ENCODE measurements around the gene STRA6. TPM values are rescaled to one million over a fixed set of nuclear protein-coding genes. Genes with fewer than 3 reads are reported as not detected.

Gene STRA6
- total RNA-seq, 4 donors from 2014 or later, result 0.12 TPM; not detected in 3

DNA sequence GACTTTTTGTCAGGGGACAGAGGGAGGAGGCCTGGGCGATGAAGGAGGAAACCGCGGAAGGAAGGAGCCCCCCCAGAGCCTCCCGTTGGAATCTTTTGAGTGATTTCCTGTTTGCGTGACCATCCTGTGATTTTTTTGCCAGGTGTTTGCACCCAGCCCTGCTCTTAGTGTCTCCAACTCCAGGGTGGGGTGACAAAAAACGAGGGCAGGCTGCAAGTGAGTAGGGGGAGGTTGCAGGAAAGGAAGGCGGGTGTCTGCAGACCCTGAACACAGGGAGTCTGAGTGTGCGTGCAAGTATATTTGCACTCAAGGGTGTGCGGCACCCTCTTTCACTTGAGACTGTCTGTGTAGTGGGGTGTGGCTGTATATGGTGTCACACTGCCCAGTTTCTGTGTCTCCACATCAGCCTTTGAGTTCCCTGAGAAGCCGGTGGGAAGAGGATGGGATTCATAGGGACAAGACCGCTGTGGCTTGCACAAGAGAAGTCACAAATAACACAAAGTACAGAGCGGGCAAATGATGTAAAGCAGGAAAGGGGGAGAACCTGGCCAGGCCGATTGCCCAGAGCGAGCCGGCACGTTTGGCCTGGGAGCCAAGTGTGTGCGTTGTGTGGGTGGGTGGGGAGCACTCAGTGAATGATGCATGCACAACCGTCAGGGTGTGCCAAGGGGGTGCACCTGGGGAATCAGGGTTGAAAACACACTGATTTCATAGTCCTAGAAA lies 65.6 kb downstream of the STRA6 start:
- no peak for TF ChIP-seq EP300 (IDR thresholded peaks at IDR 0.05)
- Histone ChIP-seq H3K27me3 (peaks cover 79% of the 10 kb centered on the region), H3K27ac (peak overlapping the region in 3 of 4 donors; percentile 74 to 85 (median 77)), H3K36me3 (no peaks in the 10 kb centered on the region), H3K4me1 (peaks cover 0 to 51% (median 15%) of the 10 kb centered on the region in 3 donors), H3K9me3 (peaks cover 0 to 16% (median 0%) of the 10 kb centered on the region in 3 donors), H3K4me3 (peak overlapping the region; percentile 25 to 59)
- no peak for ATAC-seq
- 23 to 24% methylated on average over 7 to 17 of the region's 18 CpGs for WGBS, 2 donors (ENCODE audit: low coverage in 1 of 2)

DNA sequence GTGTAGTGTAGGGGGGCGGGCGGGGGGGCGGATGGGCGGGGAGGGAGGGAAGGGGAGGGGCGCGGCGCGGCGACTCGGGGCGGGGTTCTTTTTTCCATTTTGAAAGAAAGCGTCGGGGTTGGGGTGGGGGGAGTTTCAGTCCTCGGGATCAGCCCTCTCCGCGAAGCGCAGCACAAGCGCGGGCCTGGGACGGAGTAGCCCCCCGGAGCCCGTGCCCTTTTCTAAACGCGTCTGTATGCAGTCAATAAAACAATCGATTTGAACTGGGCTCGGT lies 66.1 kb downstream of the STRA6 start:
- H3K4me1 ChIP-seq, result peaks cover 0 to 51% (median 15%) of the 10 kb centered on the region in 3 donors
- H3K27me3 ChIP-seq, result peaks cover 84% of the 10 kb centered on the region
- peak overlapping the region in 3 of 4 donors; percentile 74 to 85 (median 77) for H3K27ac ChIP-seq

DNA sequence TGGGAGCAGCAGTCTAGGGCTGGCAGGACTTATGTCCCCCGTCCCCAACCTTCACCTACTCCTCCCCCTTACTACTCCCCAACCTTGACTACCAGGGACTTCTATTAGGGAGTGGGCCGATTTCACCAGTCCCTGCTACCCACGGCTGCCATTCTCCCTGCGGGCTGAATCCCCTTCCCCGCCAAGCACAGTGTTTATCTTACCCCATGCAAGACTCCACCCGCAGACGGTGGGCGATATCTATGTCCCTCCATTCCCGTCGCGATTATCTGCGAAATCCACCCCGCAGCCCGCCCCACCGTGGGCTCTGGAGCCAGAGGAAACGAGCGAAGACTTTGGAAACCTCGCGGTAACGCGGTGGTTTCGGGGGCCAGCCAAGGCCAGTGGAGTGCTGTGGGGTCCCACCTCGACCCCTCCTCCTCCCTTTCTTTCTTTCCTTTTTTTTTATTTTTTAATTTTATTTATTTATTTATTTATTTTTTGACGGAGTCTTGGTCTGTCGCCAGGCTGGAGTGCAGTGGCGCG lies 67.5 kb downstream of the STRA6 start:
- Histone ChIP-seq H3K27me3 (peaks cover 94% of the 10 kb centered on the region), H3K27ac (peak overlapping the region in 1 of 4 donors; percentile 85), H3K9me3 (peaks cover 0 to 16% (median 0%) of the 10 kb centered on the region in 3 donors), H3K4me1 (peaks cover 0 to 58% (median 23%) of the 10 kb centered on the region in 3 donors), H3K4me3 (no peak overlapping the region), H3K36me3 (no peaks in the 10 kb centered on the region)
- 37 to 47% methylated on average over 13 to 25 of the region's 27 CpGs for WGBS, 2 donors (ENCODE audit: low coverage in 1 of 2)
- no peak for ATAC-seq
- TF ChIP-seq, protein P1, sequence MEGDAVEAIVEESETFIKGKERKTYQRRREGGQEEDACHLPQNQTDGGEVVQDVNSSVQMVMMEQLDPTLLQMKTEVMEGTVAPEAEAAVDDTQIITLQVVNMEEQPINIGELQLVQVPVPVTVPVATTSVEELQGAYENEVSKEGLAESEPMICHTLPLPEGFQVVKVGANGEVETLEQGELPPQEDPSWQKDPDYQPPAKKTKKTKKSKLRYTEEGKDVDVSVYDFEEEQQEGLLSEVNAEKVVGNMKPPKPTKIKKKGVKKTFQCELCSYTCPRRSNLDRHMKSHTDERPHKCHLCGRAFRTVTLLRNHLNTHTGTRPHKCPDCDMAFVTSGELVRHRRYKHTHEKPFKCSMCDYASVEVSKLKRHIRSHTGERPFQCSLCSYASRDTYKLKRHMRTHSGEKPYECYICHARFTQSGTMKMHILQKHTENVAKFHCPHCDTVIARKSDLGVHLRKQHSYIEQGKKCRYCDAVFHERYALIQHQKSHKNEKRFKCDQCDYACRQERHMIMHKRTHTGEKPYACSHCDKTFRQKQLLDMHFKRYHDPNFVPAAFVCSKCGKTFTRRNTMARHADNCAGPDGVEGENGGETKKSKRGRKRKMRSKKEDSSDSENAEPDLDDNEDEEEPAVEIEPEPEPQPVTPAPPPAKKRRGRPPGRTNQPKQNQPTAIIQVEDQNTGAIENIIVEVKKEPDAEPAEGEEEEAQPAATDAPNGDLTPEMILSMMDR (IDR thresholded peaks at IDR 0.05), result no peak
- no peak for TF ChIP-seq EP300 (IDR thresholded peaks at IDR 0.05)
- no peak for TF ChIP-seq POLR2A (IDR thresholded peaks at IDR 0.05)
- TF ChIP-seq POLR2AphosphoS5 (IDR thresholded peaks at IDR 0.05), result no peak

More for the DNA sequence above, 66.1 kb downstream of the STRA6 start:
- 4% methylated on average over 11 of the region's 26 CpGs; no CpG with 5 or more reads in 1 of the 2 donors for WGBS, 2 donors (ENCODE audit: low coverage in 1 of 2)
- TF ChIP-seq, protein P1 (IDR thresholded peaks at IDR 0.05), result no peak
- no peak for TF ChIP-seq POLR2A (IDR thresholded peaks at IDR 0.05)
- TF ChIP-seq POLR2AphosphoS5 (IDR thresholded peaks at IDR 0.05), result no peak
- Histone ChIP-seq H3K9me3 (peaks cover 0 to 16% (median 0%) of the 10 kb centered on the region in 3 donors), H3K4me3 (peak overlapping the region; percentile 25 to 59), H3K36me3 (no peaks in the 10 kb centered on the region)
- ATAC-seq, result no peak

GRCh38 chr15:74134387-74135027 lies 68.1 kb downstream of the STRA6 start:
- WGBS, 2 donors (ENCODE audit: low coverage in 1 of 2), result no CpG with 5 or more reads among the region's 53 CpGs
- TF ChIP-seq POLR2A (IDR thresholded peaks at IDR 0.05) (no peak), EP300 (IDR thresholded peaks at IDR 0.05) (no peak)
- TF ChIP-seq, protein P1 (IDR thresholded peaks at IDR 0.05), result peak in 2 of 4 experiments; percentile 19 to 63
- Histone ChIP-seq H3K9me3 (peaks cover 0 to 16% (median 0%) of the 10 kb centered on the region in 3 donors), H3K36me3 (no peaks in the 10 kb centered on the region), H3K27me3 (peaks cover 97% of the 10 kb centered on the region), H3K27ac (no peak overlapping the region), H3K4me1 (peaks cover 0 to 64% (median 27%) of the 10 kb centered on the region in 3 donors), H3K4me3 (no peak overlapping the region)
- ATAC-seq, result no peak

DNA sequence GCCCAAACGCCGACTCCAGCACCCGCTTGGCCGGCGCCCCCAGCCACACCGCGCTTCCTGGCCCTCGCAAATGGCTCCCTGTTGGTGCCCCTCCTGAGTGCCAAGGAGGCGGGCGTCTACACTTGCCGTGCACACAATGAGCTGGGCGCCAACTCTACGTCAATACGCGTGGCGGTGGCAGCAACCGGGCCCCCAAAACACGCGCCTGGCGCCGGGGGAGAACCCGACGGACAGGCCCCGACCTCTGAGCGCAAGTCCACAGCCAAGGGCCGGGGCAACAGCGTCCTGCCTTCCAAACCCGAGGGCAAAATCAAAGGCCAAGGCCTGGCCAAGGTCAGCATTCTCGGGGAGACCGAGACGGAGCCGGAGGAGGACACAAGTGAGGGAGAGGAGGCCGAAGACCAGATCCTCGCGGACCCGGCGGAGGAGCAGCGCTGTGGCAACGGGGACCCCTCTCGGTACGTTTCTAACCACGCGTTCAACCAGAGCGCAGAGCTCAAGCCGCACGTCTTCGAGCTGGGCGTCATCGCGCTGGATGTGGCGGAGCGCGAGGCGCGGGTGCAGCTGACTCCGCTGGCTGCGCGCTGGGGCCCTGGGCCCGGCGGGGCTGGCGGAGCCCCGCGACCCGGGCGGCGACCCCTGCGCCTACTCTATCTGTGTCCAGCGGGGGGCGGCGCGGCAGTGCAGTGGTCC lies 68.7 kb downstream of the STRA6 start:
- WGBS, 2 donors (ENCODE audit: low coverage in 1 of 2), result no CpG with 5 or more reads among the region's 71 CpGs
- Histone ChIP-seq H3K36me3 (no peaks in the 10 kb centered on the region), H3K4me1 (peaks cover 0 to 71% (median 33%) of the 10 kb centered on the region in 3 donors), H3K4me3 (no peak overlapping the region), H3K27ac (no peak overlapping the region), H3K27me3 (peaks cover 97% of the 10 kb centered on the region), H3K9me3 (peaks cover 0 to 16% (median 0%) of the 10 kb centered on the region in 3 donors)
- TF ChIP-seq EP300 (IDR thresholded peaks at IDR 0.05), result no peak
- no peak for TF ChIP-seq POLR2A (IDR thresholded peaks at IDR 0.05)
- TF ChIP-seq, protein P1 (IDR thresholded peaks at IDR 0.05), result no peak
- no peak for TF ChIP-seq POLR2AphosphoS5 (IDR thresholded peaks at IDR 0.05)
- ATAC-seq, result no peak
